Measurements from ENCODE around the gene FBXL15. TPM values are rescaled to one million over a fixed set of nuclear protein-coding genes. Genes with fewer than 3 reads are reported as not detected.

FBXL15 gene
- total and polyA plus RNA-seq, 2 experiments from 2014 or later: 18.5 to 36.1 TPM

GRCh38 chr10:102436312-102436711 is 15.7 kb downstream of the FBXL15 start:
- H3K4me3 Mint-ChIP-seq: peak overlapping the region; percentile 67; the same call in 1 of the 3 replicates
- H3K9me3 Mint-ChIP-seq: no peaks in the 10 kb centered on the region
- Histone ChIP-seq H3K27ac (ENCODE audit: low read depth) (no peak overlapping the region), H3K4me1 (ENCODE audit: insufficient read depth) (peaks cover 21% of the 10 kb centered on the region), H3K27me3 (ENCODE audit: insufficient read depth) (peaks cover 56% of the 10 kb centered on the region), H4K20me1 (replicated peaks; ENCODE audit: insufficient read depth) (no peaks in the 10 kb centered on the region; the same call in 1 of the 2 replicates), H2AFZ (no peak overlapping the region), H3K36me3 (ENCODE audit: insufficient read depth) (no peaks in the 10 kb centered on the region), H3K79me2 (replicated peaks; ENCODE audit: insufficient read depth) (no peaks in the 10 kb centered on the region; the same call in 1 of the 2 replicates), H3K4me3 (no peak overlapping the region), H3K9me2 (ENCODE audit: insufficient read depth) (no peaks in the 10 kb centered on the region), H3K4me2 (peak overlapping the region; percentile 78; the same call in 1 of the 2 replicates), H3F3A (replicated peaks; ENCODE audit: low read depth) (0 out of 2 replicates have a peak, but pooled peaks cover 4% of the 10 kb centered on the region)
- peaks cover 26% of the 10 kb centered on the region for H3K4me1 Mint-ChIP-seq
- H3K27me3 Mint-ChIP-seq (ENCODE audit: insufficient read depth, low read depth, poor library complexity): peaks cover 53% of the 10 kb centered on the region
- H3K27ac Mint-ChIP-seq: no peak overlapping the region
- ATAC-seq (no peak), DNase-seq (ENCODE audit: low spot score) (no peak)
- TF ChIP-seq STAT1 (IDR thresholded peaks at IDR 0.05; ENCODE audit: unreplicated experiment) (no peak), EZH2phosphoT487 (IDR thresholded peaks at IDR 0.05; ENCODE audit: unreplicated experiment) (no peak), REST (IDR thresholded peaks at IDR 0.05; ENCODE audit: unreplicated experiment) (no peak), NANOG (IDR thresholded peaks at IDR 0.05; ENCODE audit: borderline replicate concordance) (no peak), ZNF331 (CRISPR knock-in tag; IDR thresholded peaks at IDR 0.05; ENCODE audit: low read depth) (no peak)
- peaks cover 4% of the 10 kb centered on the region; the same call in 2 of the 3 replicates for H3K36me3 Mint-ChIP-seq (ENCODE audit: low read depth)

GRCh38 chr10:102437515-102437914 is 16.9 kb downstream of the FBXL15 start:
- Mint-ChIP-seq H3K9me3 (no peaks in the 10 kb centered on the region), H3K4me3 (no peak overlapping the region), H3K27ac (no peak overlapping the region), H3K4me1 (peaks cover 21% of the 10 kb centered on the region), H3K27me3 (ENCODE audit: insufficient read depth, low read depth, poor library complexity) (peaks cover 47% of the 10 kb centered on the region), H3K36me3 (ENCODE audit: low read depth) (no peaks in the 10 kb centered on the region; the same call in 2 of the 3 replicates)
- Histone ChIP-seq H3F3A (replicated peaks; ENCODE audit: low read depth) (no peaks in the 10 kb centered on the region), H3K27me3 (ENCODE audit: insufficient read depth) (peaks cover 56% of the 10 kb centered on the region), H4K20me1 (replicated peaks; ENCODE audit: insufficient read depth) (no peaks in the 10 kb centered on the region; the same call in 1 of the 2 replicates), H3K79me2 (replicated peaks; ENCODE audit: insufficient read depth) (no peaks in the 10 kb centered on the region), H2AFZ (no peak overlapping the region), H3K4me2 (no peak overlapping the region), H3K9me2 (ENCODE audit: insufficient read depth) (no peaks in the 10 kb centered on the region), H3K27ac (ENCODE audit: low read depth) (no peak overlapping the region), H3K36me3 (ENCODE audit: insufficient read depth) (no peaks in the 10 kb centered on the region), H3K4me1 (ENCODE audit: insufficient read depth) (peaks cover 16% of the 10 kb centered on the region; the same call in 1 of the 2 replicates), H3K4me3 (no peak overlapping the region)
- no peak for ATAC-seq
- DNase-seq (ENCODE audit: low spot score): no peak
- TF ChIP-seq NANOG (IDR thresholded peaks at IDR 0.05; ENCODE audit: borderline replicate concordance) (no peak), EZH2phosphoT487 (IDR thresholded peaks at IDR 0.05; ENCODE audit: unreplicated experiment) (no peak), JUNB (IDR thresholded peaks at IDR 0.05; ENCODE audit: unreplicated experiment) (no peak), REST (IDR thresholded peaks at IDR 0.05; ENCODE audit: unreplicated experiment) (no peak), STAT1 (IDR thresholded peaks at IDR 0.05; ENCODE audit: unreplicated experiment) (no peak), ZNF462 (CRISPR knock-in tag; IDR thresholded peaks at IDR 0.05) (no peak)
